HG03103 (cell line): ENCODE measurements around the gene RHBDF2.
"Not testable (repeated sequence)": the region's sequence is repeated elsewhere in the genome, so short reads cannot be mapped to it uniquely, and the experiment has no call there.

Experiments used
- ATAC-seq: cut with Tn5 transposase; IDR thresholded peaks from one replicate; pipeline ENCODE4 v1.9.1; 2021; ENCODE audit warnings: low read depth; ENCODE audit not compliant: unreplicated experiment

The RHBDF2 gene

GRCh38 chr17:76538941-76539570 lies 37.8 kb upstream of the RHBDF2 start:
- ATAC-seq = no peak

GRCh38 chr17:76538281-76538931 lies 37.2 kb upstream of the RHBDF2 start:
- ATAC-seq = no peak

- no peak for ATAC-seq
Measured at GRCh38 chr17:76537578-76538280, 36.5 kb upstream of the RHBDF2 start, which contains the start of gene CYGB. Gene CYGB (minus strand): TSS chr17:76537709. CDS start chr17:76537542, 167 bp downstream.

GRCh38 chr17:76537288-76537577 lies 36.0 kb upstream of the RHBDF2 start:
- no peak for ATAC-seq

GRCh38 chr17:76536511-76537287 lies 35.5 kb upstream of the RHBDF2 start:
- ATAC-seq = no peak

GRCh38 chr17:76535788-76536510 lies 34.7 kb upstream of the RHBDF2 start:
- no peak for ATAC-seq

- ATAC-seq = no peak
Measured at GRCh38 chr17:76534831-76535732, 33.9 kb upstream of the RHBDF2 start.

- ATAC-seq = not testable (repeated sequence)
Measured at GRCh38 chr17:76533640-76534359, 32.6 kb upstream of the RHBDF2 start.

- no peak for ATAC-seq
Measured at GRCh38 chr17:76532072-76532651, 30.9 kb upstream of the RHBDF2 start.

- no peak for ATAC-seq
Measured at GRCh38 chr17:76531486-76532038, 30.3 kb upstream of the RHBDF2 start.

- no peak for ATAC-seq
Measured at GRCh38 chr17:76530811-76531485, 29.7 kb upstream of the RHBDF2 start.

- no peak for ATAC-seq
Measured at GRCh38 chr17:76530095-76530723, 29.0 kb upstream of the RHBDF2 start.

GRCh38 chr17:76529224-76530094 lies 28.2 kb upstream of the RHBDF2 start:
- no peak for ATAC-seq

GRCh38 chr17:76528528-76529223 lies 27.5 kb upstream of the RHBDF2 start:
- ATAC-seq = no peak

GRCh38 chr17:76528156-76528527 lies 26.9 kb upstream of the RHBDF2 start:
- ATAC-seq = peak; percentile 34
